Effector CD8-positive, alpha-beta T cell (primary cell): ENCODE results near the gene MISP.

ENCODE experiments used
- DNase-seq: peaks from one replicate; lab custom pipeline; 2025; lab: John Stamatoyannopoulos, UW

Gene MISP

DNA sequence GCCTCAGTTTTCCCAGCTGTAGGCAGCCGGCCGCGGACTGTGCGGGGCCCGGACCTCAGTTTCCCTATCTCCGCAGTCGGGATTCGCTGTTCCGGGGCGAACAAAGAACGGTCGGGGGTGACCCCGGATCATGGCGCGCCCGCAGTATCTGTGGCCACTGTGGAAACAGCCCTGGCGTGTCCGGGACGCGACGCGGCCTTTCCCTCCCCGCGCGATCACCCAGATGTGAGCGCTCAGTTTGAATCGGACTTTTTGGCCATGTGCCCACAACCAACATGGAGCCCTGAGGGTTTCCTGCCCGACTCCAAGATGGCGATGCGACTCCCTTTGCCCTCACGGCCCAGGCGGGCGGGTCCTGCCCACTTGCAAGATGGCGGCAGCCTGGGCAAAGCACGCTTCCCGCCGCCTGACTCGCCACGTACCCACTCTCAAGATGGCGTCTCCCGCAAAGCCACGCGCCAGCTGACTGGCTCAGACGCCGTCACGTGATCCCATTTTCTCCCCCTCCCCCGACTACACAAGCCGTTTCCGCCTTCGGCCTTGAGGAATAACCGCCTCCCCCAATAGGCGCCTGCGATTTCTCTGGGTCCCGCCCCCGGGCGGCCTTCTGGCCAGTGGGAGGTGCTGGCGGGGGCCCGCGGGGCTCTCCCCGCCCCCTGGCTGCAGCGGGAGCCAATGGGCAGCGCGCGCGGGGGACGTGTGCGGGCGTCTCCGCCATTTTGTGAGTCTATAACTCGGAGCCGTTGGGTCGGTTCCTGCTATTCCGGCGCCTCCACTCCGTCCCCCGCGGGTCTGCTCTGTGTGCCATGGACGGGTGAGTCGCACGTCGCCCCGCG, 46.0 kb downstream of the MISP start, which contains the start of gene PTBP1:
PTBP1 (plus strand) TSS at position 761 of the 836 bp plus-strand sequence; CDS start at position 807, 46 bp downstream.
- DNase-seq, result peak; percentile 99

- DNase-seq, result peak; percentile 74
These were observed 46.9 kb downstream of the MISP start for GRCh38 chr19:797528-798414.

DNA sequence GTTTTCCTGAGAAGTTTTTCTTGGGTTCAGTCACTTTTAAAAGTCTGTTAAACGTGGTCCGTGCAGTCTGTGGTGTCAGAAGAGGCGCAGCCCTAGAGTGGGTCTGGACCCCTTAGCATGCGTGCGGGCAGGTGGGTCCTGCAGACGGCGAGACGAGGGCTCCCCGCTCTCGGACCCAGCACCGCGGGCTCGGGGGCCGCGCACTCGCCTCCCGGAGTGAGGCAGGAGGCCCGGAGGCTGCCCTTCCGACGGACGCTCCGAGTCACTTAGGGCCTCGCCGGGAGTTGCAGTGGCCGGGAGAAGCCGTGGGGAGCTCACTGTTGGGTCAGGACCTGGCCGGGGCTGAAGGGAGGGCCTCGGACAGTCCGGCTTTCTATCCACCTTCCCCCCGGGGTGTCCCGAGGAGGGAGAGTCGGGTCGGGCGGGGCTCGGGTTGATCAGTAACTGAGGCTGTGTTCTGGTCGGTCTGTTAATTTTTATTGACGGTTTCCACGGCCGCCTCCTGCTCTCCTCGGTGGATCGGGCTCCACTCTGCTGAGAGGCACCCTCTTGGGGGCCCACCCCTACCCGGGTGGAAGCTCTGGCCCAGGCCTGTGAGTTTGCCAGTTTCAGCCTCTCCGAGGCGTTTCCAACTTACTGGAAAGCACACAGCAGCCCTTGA, 47.6 kb downstream of the MISP start:
- DNase-seq, result no peak

DNA sequence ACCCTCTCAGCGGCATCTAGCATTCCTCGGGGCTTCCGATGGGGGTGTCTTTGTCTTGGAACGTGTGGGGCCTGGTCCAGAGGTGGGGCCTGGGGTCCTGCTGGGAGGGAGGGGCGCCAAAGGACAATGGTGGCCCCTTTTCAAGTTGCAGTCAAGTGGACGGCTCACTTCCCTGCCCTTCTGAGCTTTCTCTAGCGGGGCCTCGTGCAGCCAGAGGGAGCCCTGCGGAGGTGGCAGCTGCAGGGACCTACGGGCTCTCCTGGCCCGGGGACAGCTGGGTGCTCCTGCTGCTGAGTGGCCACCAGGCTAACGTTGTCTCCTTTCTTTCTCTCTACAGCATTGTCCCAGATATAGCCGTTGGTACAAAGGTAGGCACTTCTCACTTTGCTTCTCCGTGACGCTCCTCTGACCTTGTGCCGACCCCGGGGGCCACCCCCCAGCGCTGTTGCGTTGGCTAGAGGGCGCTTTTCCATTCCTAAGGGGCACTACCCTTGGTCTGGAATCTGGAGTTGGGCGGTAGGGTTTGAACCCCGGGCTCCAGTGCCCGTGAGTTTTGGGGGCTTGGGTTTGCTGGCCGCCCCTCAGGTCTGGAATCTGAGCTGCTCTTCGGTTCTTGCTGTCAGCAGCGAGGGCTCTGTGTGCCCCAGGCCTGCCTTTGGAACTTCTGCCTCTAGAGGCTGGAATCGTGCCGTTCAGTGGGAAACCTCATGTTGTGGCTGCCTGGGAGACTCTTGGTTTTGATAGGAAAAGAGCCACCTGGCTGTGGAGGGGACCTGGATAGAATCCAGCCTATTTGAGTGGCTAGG, 48.4 kb downstream of the MISP start:
- no peak for DNase-seq

GRCh38 chr19:800360-801029, 49.6 kb downstream of the MISP start:
- no peak for DNase-seq

DNA sequence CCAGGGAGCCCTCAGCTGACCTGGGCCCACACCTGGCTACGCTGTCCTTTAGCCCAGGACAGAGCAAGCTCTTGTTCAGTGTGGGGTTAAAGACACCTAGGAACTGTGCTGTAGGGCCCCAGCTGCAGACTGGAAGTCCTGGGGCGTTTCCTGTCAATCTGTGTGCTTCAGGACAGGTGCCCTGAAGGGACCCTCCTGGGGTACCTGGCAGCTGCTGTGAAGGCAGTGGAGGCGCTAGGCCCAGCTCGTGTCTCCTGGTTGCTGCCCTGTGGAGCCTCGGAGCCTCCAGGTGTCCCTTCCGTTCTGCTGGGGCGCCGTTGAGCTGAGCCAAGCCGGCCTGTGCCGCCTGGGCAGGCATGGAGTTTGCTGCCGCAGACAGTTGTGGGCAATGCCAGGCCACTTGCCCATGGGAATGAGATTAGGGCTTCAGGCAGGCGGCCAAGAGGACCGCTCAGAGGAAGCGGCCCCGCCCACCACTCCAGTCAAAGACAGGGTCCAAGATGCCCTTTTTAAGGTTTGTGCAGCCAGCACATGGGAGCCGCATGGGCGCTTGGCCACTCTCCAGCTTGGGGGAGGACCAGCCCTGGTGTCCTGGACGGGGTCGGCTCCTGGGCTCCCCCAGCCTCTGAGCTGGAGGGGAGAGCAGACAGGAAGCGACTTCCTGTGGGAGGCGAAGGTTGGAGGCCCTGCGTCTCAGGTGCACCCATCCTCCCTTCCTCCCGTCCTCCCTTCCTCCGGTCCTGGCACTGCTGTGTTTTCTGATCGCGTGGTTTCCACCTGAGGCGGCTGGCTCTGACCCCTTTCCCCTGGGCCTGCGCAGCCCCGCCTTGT, 50.3 kb downstream of the MISP start:
- no peak for DNase-seq

DNA sequence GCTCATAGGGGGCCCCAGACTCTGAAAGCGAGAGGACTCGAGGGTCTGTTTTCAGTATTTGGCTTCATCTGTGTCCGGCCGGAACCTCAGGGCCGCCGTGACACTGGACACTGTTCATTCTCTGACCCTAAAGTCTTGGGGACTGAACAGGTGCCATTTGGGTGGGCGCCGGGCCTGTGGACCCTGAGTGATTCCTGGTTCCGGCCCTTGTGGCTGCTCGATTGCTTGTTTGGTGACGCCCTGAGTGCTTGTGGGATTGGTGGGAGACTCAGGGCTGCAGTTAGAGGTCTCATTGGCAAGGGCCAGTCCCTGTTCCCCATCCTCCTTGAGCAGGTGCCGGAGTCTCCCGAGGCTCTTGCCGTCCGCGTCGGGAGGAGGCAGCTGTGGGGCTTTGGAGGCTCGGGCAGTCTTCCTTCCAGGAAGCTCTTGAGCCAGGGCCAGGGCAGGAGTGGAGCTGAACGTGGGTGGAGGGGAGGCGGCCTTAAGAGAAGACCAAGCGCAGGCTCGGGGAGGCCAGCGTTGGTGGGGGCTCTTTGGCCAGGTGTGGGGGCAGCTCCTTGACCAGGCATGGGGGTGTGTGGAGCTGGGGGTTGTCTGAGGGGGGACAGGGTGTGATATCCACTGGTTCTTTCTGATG, 51.1 kb downstream of the MISP start:
- no peak for DNase-seq

GRCh38 chr19:802498-803098, 51.7 kb downstream of the MISP start:
- DNase-seq, result no peak

DNA sequence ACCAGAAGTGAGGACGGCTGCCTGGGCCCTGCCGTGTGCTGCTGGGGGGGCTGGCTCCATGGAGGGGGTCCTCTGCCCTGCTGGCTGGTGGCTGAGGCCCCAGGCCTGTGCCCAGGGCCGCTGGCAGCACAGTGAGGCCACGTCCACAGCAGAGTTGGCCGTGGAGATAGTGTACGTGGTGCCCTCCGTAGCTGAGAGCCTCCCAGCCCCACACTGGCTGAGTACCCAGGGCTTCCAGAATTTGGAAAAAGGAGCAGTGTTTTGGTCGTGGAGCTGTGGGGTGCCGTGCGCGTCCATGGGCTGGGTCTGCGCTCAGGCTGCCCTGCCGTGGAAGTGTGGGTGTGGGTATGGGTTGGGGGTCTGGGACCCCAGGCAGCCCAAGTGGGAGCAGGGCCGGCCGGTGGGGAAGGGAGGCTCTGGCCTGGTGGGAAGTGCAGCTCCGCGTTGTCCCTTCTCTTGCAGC, 52.2 kb downstream of the MISP start:
- no peak for DNase-seq

GRCh38 chr19:803686-804418, 52.9 kb downstream of the MISP start:
- no peak for DNase-seq

DNA sequence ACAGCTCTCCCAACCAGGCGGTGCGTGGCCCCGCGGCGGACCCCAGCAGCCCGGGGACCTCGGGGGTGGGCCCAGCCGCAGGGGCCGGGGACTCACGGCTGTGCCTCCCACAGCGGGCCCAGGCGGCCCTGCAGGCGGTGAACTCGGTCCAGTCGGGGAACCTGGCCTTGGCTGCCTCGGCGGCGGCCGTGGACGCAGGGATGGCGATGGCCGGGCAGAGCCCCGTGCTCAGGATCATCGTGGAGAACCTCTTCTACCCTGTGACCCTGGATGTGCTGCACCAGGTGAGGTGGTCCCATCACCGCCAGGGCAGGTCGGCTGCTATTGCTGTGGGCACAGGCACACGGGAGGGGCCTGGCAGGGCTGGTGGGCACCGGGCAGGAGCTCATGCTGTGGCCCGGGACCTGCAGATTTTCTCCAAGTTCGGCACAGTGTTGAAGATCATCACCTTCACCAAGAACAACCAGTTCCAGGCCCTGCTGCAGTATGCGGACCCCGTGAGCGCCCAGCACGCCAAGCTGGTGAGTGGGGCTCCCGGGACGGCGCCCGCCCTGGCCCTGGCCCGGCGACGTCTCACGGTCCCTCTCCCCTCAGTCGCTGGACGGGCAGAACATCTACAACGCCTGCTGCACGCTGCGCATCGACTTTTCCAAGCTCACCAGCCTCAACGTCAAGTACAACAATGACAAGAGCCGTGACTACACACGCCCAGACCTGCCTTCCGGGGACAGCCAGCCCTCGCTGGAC, 53.7 kb downstream of the MISP start:
- no peak for DNase-seq

GRCh38 chr19:805166-805551, 54.2 kb downstream of the MISP start:
- DNase-seq, result no peak

- peak; percentile 25 for DNase-seq
These were observed 55.0 kb downstream of the MISP start for GRCh38 chr19:805600-806550.

GRCh38 chr19:806815-807421, 56.0 kb downstream of the MISP start:
- no peak for DNase-seq

DNA sequence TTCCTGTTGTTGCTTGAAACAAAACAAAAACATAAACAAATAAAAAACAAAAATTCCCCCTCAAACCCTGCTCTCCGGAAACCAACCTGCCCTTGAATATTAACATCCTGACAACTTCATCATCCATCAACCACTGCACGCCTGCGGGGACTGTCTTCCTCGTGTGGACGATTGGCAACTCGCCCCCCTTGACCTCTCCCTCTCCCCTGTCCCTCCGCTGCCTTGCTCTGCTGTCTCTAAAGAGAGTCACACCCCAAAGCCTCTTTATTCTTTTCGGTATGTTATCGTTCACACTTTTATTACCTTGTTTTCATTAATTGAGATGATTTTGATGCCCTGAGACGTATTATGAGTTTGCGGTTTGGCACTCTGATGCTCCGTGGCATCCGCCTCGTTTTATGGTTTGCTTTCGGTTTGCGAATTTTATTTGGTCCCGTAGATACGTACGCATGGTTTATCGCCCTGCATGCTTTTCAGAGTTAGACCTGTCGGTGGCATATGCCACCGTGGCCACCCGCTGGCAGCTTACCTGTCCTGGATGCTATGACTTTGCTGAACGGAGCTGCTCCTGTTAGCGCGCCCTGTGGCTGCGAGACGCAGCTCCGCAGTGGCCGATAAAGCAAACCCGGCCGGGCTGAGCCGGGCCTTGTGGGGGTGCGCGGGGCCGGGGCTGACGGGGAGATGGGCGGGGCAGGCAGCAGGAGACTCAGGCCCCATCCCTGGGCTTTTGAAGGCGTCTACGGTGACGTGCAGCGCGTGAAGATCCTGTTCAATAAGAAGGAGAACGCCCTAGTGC, 56.9 kb downstream of the MISP start:
- no peak for DNase-seq
